Measurements from ENCODE around the gene RPUSD3.

The RPUSD3 gene

DNA sequence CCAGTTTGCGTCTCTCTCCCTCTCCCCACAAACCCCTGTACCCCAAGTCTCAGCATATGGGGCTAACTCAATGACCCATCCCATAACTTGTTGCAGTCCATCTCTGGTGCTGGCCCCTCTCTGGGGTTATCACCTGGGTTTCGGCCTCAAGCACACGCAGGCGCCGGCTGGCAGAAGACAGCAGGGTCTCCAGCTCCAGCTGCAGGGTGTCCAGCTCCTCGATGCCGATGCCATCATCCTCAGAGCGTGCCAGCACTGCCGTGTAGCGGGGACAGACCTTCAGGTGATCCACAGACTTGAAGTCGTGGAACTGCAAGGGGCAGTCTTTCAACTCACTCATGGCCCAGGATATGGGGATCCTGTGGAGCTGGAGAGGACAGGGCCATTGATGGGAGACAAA, 52.7 kb downstream of the RPUSD3 start:
- H3K4me3 ChIP-seq (ENCODE audit: low read depth, low read length) = peak overlapping the region; percentile 95

More for the DNA sequence above, 52.7 kb downstream of the RPUSD3 start:
- TF ChIP-seq CTCF (IDR thresholded peaks at IDR 0.05; ENCODE audit: low read depth, low read length) = no peak
